ACHN (cell line): Measurements from ENCODE around the gene SUSD6.

ENCODE experiments used
- DNase-seq: peaks from one replicate; pipeline ENCODE4 v3.0.0-alpha.2; 2015
- in situ Hi-C: cut with HindIII; loops from 2 replicates; pipeline ENCODE4 v1.10.0; 2017; ENCODE audit warnings: low sequenced_read_pairs, low pct_ligation_motif_present, low pct_unique_long_range_greater_than_20kb

SUSD6 gene

DNA sequence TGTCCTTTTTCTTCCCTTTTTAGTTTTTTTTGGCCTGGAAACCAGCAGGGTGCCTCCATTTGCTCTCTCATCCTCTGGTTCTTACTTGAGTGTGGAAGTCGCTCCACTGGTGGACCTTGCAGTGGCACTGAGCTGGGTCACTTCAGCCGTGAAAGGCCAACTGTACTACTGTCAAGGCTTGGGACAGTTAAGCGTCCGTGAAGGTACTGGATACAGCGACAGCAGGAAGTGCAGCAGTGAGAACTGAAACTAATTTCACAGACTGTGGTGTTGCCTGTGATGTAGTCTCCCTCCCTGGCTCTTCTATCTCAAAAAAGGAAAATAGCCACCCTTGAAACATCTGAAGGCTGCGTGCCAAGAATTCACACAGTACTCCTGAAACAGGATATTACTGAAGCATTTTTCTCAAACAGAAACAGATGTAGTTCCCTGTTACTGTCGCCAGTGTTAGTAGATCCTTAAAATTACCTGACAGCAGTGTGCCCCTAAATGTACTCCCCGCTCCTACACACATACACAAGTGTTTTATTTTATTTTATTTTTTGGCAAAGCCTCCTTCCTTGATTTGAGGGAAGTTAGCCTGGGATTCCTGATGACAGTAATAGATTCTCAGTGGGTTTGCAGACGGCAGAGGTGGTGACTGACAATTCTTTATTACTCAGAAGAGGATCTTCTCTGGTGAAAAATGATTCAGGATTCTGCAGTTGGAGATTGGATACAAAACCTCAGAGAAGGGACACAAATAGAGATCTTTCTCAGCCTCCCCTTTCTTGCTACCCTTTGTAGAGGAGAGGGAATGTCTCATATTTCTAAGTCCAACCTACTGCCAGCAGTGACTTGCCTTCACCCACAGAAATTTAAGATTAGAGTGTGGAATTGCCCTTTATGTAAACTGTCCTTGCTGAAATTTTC is 4.4 kb downstream of the SUSD6 start:
- peak; percentile 8 for DNase-seq
- in situ Hi-C loops, result no loop called here

GRCh38 chr14:69616408-69616773 is 5.0 kb downstream of the SUSD6 start:
- in situ Hi-C loops, result no loop called here
- no peak for DNase-seq

GRCh38 chr14:69617796-69618195 is 6.4 kb downstream of the SUSD6 start:
- in situ Hi-C loops, result no loop called here
- no peak for DNase-seq

GRCh38 chr14:69619012-69619411 is 7.6 kb downstream of the SUSD6 start:
- in situ Hi-C loops, result no loop called here
- no peak for DNase-seq

DNA sequence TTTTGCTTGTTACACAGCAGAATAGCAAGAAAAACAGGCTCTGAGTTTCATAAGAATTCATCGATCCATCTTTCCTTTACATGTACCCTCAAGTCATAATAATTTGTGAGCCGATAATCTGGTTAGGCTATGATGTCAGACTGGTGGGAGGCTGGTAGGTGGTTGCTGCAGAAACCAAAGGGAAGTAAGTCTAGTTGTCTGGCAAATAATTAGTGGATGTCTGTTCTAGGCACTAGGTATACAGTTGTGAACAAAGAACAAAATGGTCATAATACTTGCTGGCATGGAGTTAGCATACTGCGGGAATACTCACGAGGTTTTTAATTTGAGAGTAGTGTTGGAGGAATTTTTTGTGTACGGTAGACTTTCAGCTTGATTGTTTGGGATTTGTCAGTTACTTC is 8.8 kb downstream of the SUSD6 start:
- in situ Hi-C loops, result no loop called here
- no peak for DNase-seq

- no peak for DNase-seq
- in situ Hi-C loops, result no loop called here
Observed at GRCh38 chr14:69620981-69621380, 9.6 kb downstream of the SUSD6 start.

DNA sequence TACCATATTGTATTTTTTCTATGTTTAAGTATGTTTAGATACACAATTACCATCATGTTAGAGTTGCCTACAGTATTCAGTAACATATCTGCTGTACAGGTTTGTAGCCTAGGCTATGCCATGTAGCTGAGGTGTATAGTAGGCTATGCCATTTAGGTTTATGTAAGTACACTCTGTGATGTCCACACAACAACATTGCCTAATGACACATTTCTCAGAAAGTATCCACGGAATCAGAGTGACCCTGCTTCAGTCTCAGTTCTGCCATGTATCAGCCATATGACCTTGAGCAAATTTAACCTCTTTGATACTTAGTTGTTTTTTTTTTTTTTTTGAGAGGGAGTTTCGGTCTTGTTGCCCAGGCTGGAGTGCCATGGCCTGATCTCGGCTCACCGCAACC is 12.7 kb downstream of the SUSD6 start:
- in situ Hi-C loops, result no loop called here

GRCh38 chr14:69625299-69626131 is 14.1 kb downstream of the SUSD6 start:
- DNase-seq, result peak; percentile 26
- in situ Hi-C loops, result no loop called here

More for the DNA sequence above, 12.7 kb downstream of the SUSD6 start:
- no peak for DNase-seq

GRCh38 chr14:69626132-69626500 is 14.7 kb downstream of the SUSD6 start:
- in situ Hi-C loops, result no loop called here
- no peak for DNase-seq

DNA sequence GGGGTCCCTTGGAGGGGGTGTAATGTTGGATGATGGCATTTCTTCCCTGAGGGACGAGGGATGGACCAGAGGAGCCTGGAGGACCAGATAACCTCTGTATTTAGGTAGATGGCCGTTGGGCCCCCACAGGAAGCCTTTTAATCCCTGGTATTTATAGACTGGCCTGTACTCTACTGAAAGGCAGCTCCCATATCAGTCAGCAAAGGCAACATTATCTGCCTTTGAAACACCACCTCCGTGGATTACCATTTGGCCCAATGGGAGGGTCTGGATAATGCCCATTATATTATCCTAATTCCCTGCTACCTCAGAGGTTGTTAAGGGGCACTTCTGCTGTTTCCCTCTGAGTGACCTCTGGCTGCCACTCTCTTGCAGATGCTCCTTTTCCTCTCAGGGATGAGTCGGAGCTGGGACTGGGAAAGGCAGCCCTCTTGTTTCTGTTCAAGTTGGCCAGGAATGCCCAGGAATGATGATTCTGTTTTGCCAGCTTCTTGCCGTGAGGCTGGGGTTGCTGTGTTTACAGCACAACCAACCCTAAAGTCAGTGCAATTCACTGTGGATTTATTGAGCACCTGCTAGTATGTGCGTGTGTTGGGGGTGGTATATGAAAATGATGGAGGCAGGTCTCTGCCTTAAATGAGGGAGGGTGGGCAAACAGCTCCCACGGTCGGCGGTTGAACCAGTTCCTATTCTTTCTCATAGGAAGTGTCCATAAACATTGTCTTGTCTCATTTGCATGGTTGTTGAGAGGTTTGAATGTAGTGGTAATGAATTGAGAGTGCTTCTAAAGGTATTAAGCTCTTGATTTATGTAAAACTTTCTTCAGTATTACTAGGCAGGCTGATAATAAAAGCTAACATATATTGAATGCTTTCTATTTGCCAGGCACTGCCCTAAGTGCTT is 18.1 kb downstream of the SUSD6 start:
- no peak for DNase-seq
- in situ Hi-C loops, result no loop called here

GRCh38 chr14:69630360-69630759 is 19.0 kb downstream of the SUSD6 start:
- in situ Hi-C loops, result no loop called here
- no peak for DNase-seq

GRCh38 chr14:69631509-69631908 is 20.1 kb downstream of the SUSD6 start:
- no peak for DNase-seq
- in situ Hi-C loops, result no loop called here

DNA sequence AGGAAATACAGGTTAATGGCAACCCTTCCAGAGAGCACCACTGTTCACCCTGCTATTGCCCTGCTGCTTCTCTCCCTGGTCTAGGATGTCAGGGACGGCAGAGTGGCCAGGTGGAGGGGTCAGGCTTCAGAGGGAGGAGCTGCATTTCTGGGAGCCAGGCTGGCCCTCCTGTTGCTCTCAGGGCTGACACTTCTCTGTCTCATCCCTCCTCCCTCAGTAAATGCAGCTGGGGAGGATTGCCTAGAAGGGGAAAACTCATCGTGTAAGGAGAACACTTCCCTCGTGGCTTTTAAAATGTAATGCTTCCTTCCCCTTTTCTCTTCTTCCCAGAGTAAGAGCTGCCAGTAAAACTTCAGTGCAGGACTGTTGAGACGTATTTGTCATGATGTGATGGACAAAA is 20.8 kb downstream of the SUSD6 start:
- no peak for DNase-seq

GRCh38 chr14:69632593-69633151 is 21.3 kb downstream of the SUSD6 start:
- no peak for DNase-seq
- in situ Hi-C loops, result no loop called here

More for the DNA sequence above, 20.8 kb downstream of the SUSD6 start:
- in situ Hi-C loops, result no loop called here

GRCh38 chr14:69633238-69633637 is 21.8 kb downstream of the SUSD6 start:
- DNase-seq, result no peak
- in situ Hi-C loops, result no loop called here

DNA sequence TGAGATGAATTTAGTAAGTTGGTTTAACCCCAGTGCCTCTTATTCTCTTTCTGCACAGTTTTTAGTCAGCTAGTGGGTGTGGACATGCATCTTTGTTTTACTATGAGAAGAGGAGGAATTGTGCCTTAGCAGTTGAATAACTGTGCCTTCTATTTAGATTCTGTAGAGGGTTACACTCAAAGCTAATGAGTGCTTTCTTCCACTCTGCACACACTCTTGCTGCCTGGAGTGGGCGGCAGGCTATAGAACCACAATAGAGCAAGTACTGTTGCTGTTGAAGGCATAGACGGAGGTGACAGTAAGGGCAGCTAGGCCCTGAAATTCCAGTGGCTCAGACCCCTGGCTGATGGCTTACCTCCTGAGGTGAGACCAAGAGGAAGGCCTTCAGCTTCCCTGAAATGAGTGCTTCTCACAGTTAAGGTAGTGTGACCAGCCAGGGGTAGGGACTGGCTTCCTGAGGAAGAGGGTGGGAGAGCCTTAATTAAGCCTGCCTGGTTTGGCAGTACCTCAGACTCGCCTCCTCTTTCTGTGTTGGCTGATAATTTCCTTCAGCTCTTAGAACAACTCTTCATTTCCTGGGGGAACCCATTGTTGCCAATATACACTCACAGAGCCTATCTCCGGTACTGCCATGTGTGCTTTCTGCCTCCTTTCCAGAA is 24.7 kb downstream of the SUSD6 start:
- in situ Hi-C loops, result no loop called here
- no peak for DNase-seq

DNA sequence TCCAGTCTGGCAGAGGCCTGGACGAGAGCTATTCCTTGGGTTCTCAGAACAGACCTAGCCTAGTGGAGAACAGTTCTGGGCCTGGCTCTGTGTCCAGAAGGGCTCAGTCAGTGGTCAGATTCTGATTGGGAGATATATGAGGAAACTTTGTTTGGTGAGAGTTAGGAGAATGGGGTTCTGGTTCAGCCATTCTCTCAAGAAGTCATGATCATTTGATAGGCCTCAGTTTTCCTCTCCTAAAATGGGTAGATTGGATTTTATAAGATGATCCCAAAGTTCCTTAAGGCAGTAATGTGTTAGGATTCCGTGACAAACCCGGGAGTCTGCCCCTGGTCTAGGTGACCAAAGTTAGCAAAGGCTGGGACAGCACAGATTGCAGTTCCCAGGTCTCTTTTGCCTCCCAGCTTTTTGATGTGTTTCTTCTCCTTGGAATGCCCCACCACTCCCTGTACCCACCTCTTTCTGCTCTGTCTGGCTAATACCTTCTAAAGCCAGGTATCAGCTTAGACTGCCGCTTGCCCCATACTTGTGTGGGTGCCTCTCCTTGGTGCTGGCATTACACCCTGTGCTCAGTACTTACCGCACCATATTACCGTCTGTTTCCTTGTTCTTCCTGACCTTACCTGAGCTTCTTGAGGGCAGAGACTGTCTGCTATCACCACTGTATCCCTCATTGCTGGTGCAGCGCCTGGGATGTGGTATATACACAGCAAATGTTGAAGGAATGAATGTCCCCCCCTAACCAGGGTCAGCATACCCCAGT is 25.5 kb downstream of the SUSD6 start:
- in situ Hi-C loops, result no loop called here

More for the DNA sequence above, 25.5 kb downstream of the SUSD6 start:
- no peak for DNase-seq
